ENCODE measurements around the gene EGLN2.

DNA sequence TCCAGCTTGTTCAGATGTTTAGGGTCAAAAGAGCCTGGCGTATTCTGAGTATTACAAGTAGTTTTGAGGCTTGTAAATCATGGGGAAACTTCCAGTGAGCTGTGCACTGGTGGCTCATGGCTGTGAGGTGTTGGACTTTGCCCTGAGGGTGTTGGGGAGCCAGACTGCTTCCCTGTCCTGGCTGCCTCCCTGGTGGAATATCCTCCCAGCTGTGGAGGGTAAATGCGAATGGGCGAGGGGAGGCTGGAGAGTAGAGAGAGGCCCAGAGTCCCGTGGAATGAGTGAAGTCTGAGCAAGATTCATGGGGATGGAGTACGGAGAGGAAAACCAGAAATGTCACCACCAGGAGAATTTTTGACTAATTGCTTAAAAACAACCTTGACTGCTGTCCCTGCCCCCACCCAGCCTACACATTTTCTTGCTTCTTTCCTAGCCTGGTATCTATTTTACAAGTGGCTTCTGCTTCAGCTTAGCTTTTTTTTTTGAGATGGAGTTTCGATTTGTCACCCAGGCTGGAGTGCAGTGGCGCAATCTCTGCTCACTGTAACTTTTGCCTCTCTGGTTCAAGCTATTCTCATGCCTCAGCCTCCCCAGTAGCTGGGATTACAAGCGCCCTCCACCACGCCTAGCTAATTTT, 44.3 kb upstream of the EGLN2 start:
- TF ChIP-seq POLR2AphosphoS5 (IDR thresholded peaks at IDR 0.05; ENCODE audit: low read depth, low read length) (no peak), YY1 (IDR thresholded peaks at IDR 0.05; ENCODE audit: low read depth) (no peak), SIN3A (IDR thresholded peaks at IDR 0.05; ENCODE audit: borderline replicate concordance, low read depth, low read length) (no peak), RCOR1 (IDR thresholded peaks at IDR 0.05; ENCODE audit: low read length) (no peak), RXRA (IDR thresholded peaks at IDR 0.05; ENCODE audit: borderline replicate concordance, low read depth) (no peak), RFX5 (IDR thresholded peaks at IDR 0.05; ENCODE audit: low read length) (no peak)
- TF ChIP-seq, protein P1, sequence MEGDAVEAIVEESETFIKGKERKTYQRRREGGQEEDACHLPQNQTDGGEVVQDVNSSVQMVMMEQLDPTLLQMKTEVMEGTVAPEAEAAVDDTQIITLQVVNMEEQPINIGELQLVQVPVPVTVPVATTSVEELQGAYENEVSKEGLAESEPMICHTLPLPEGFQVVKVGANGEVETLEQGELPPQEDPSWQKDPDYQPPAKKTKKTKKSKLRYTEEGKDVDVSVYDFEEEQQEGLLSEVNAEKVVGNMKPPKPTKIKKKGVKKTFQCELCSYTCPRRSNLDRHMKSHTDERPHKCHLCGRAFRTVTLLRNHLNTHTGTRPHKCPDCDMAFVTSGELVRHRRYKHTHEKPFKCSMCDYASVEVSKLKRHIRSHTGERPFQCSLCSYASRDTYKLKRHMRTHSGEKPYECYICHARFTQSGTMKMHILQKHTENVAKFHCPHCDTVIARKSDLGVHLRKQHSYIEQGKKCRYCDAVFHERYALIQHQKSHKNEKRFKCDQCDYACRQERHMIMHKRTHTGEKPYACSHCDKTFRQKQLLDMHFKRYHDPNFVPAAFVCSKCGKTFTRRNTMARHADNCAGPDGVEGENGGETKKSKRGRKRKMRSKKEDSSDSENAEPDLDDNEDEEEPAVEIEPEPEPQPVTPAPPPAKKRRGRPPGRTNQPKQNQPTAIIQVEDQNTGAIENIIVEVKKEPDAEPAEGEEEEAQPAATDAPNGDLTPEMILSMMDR (IDR thresholded peaks at IDR 0.05) = no peak
- TF ChIP-seq, protein P2, sequence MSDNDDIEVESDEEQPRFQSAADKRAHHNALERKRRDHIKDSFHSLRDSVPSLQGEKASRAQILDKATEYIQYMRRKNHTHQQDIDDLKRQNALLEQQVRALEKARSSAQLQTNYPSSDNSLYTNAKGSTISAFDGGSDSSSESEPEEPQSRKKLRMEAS (IDR thresholded peaks at IDR 0.05; ENCODE audit: low read depth) = no peak
